GM13976 (cell line): Measurements from ENCODE around the gene RRN3.
"Not testable (repeated sequence)": the region's sequence is repeated elsewhere in the genome, so short reads cannot be mapped to it uniquely, and the experiment has no call there.

Experiments
- DNase-seq: peaks from one replicate; pipeline ENCODE4 v3.0.0; 2012; ENCODE audit warnings: low spot score
- in situ Hi-C: fragments of 300-500 bp; cut with MboI; formaldehyde crosslinking; loops from one replicate; pipeline ENCODE4 v1.12.0; 2022; ENCODE audit warnings: low sequenced_read_pairs, mixed read lengths, inconsistent platforms; ENCODE audit not compliant: unreplicated experiment
- TF ChIP-seq, protein P1 (sequence below): IDR thresholded peaks from 2 replicates; pipeline ENCODE4 v1.5.1; 2012; ENCODE audit warnings: borderline replicate concordance, mild to moderate bottlenecking; ENCODE audit not compliant: insufficient read depth; ENCODE audit errors: extremely low read depth, missing control alignments, control extremely low read depth

Gene RRN3

GRCh38 chr16:15052747-15053476, 41.2 kb downstream of the RRN3 start:
- in situ Hi-C loops: no loop called here
- DNase-seq: no peak
- TF ChIP-seq, protein P1, sequence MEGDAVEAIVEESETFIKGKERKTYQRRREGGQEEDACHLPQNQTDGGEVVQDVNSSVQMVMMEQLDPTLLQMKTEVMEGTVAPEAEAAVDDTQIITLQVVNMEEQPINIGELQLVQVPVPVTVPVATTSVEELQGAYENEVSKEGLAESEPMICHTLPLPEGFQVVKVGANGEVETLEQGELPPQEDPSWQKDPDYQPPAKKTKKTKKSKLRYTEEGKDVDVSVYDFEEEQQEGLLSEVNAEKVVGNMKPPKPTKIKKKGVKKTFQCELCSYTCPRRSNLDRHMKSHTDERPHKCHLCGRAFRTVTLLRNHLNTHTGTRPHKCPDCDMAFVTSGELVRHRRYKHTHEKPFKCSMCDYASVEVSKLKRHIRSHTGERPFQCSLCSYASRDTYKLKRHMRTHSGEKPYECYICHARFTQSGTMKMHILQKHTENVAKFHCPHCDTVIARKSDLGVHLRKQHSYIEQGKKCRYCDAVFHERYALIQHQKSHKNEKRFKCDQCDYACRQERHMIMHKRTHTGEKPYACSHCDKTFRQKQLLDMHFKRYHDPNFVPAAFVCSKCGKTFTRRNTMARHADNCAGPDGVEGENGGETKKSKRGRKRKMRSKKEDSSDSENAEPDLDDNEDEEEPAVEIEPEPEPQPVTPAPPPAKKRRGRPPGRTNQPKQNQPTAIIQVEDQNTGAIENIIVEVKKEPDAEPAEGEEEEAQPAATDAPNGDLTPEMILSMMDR: no peak

- no peak for DNase-seq
- TF ChIP-seq, protein P1: no peak
- in situ Hi-C loops: no loop called here
These were observed 42.6 kb downstream of the RRN3 start for GRCh38 chr16:15051387-15051951.

- DNase-seq, in situ Hi-C loops: not testable (repeated sequence)
These were observed 43.6 kb downstream of the RRN3 start for GRCh38 chr16:15050440-15050839.

- TF ChIP-seq, protein P1: no peak
- in situ Hi-C loops: loop anchor here (10.0 kb wide), 1 partner anchor 85 kb away; no protein-coding TSS in a partner anchor
- DNase-seq: no peak
These were observed 44.4 kb downstream of the RRN3 start for GRCh38 chr16:15049581-15050180.

GRCh38 chr16:15046692-15047376, 47.2 kb downstream of the RRN3 start:
- in situ Hi-C loops: loop anchor here (10.0 kb wide), 1 partner anchor 82 kb away; no protein-coding TSS in a partner anchor
- no peak for DNase-seq
- TF ChIP-seq, protein P1: no peak

DNA sequence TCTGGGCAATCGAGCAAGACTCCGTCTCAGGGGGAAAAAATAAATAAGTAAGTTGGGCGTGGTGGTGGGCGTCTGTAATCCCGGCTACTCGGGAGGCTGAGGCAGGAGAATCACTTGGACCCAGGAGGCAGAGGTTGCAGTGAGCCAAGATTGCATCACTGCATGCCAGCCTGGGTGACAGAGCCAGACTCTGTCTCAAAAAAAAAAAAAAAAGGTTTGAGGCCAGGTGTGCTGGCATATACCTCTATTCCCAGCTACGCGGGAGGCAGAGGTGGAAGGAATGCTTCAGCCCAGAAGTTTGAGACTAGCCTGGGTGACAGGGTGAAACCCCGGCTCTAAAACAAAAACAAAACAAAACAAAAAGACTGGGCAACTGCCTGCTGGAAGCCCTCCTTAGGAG, 48.8 kb downstream of the RRN3 start:
- in situ Hi-C loops: loop anchor here (10.0 kb wide), 1 partner anchor 80 kb away; no protein-coding TSS in a partner anchor
- not testable (repeated sequence) for DNase-seq

DNA sequence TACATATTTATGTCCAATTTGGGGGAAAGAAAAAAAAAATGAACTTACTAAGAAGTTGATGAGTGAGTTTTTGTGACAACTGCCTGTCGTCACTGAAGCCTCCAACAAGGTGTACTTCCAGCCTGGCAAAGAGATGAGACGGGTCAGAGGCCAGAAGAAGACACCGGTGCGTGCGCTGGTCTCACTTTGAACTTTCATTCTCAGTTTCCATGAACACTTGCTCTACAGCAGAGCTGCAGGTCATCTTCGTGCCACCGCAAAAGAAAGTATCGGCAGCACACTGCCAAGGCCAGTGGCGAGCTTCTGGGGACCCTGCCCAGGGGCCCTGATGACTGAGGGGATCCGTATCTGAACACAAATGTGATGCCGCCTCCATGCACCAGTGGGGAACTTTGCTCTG, 49.8 kb downstream of the RRN3 start:
- in situ Hi-C loops: loop anchor here (10.0 kb wide), 1 partner anchor 79 kb away; no protein-coding TSS in a partner anchor
- DNase-seq: no peak
- TF ChIP-seq, protein P1: no peak
